HEK293 (cell line): ENCODE results near the gene BLOC1S5.

Source experiments
- CTCF ChIP-seq: fragments of 450-650 bp; formaldehyde crosslinking; IDR thresholded peaks from 2 replicates; pipeline ENCODE4 v1.5.1; 2016; ENCODE audit warnings: missing biosample characterization, missing genetic modification characterization
- HOXA7 ChIP-seq: sonication (generic); formaldehyde crosslinking; IDR thresholded peaks from 2 replicates; pipeline ENCODE4 v1.8.1; 2022; ENCODE audit warnings: missing genetic modification reagents, borderline replicate concordance
- TCF7L2 ChIP-seq: IDR thresholded peaks from 2 replicates; pipeline ENCODE4 v1.6.1; 2011; ENCODE audit warnings: low read depth, mild to moderate bottlenecking, inconsistent platforms, low read length, moderate library complexity, borderline replicate concordance
- ZNF157 ChIP-seq: fragments of 450-650 bp; formaldehyde crosslinking; IDR thresholded peaks from 2 replicates; pipeline ENCODE4 v1.5.1; 2016; ENCODE audit warnings: missing biosample characterization, missing genetic modification characterization
- ZNF350 ChIP-seq: fragments of 450-650 bp; formaldehyde crosslinking; IDR thresholded peaks from 2 replicates; pipeline ENCODE4 v1.5.0; 2017; ENCODE audit warnings: missing biosample characterization, mild to moderate bottlenecking, missing genetic modification characterization
- ZNF571 ChIP-seq: fragments of 450-650 bp; formaldehyde crosslinking; IDR thresholded peaks from 2 replicates; pipeline ENCODE4 v1.5.0; 2017; ENCODE audit warnings: missing biosample characterization, missing genetic modification characterization
- TF ChIP-seq, protein P1 (sequence below): fragments of 450-650 bp; formaldehyde crosslinking; IDR thresholded peaks from 2 replicates; pipeline ENCODE4 v1.5.1; 2016; ENCODE audit warnings: missing biosample characterization, missing genetic modification characterization

- no peak for TF ChIP-seq CTCF (tag by site-specific recombination)
- no peak for TF ChIP-seq HOXA7
- TF ChIP-seq, protein P1, sequence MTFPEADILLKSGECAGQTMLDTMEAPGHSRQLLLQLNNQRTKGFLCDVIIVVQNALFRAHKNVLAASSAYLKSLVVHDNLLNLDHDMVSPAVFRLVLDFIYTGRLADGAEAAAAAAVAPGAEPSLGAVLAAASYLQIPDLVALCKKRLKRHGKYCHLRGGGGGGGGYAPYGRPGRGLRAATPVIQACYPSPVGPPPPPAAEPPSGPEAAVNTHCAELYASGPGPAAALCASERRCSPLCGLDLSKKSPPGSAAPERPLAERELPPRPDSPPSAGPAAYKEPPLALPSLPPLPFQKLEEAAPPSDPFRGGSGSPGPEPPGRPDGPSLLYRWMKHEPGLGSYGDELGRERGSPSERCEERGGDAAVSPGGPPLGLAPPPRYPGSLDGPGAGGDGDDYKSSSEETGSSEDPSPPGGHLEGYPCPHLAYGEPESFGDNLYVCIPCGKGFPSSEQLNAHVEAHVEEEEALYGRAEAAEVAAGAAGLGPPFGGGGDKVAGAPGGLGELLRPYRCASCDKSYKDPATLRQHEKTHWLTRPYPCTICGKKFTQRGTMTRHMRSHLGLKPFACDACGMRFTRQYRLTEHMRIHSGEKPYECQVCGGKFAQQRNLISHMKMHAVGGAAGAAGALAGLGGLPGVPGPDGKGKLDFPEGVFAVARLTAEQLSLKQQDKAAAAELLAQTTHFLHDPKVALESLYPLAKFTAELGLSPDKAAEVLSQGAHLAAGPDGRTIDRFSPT, result no peak
- no peak for TF ChIP-seq ZNF157
- no peak for TF ChIP-seq ZNF350 (tag by site-specific recombination)
- no peak for TF ChIP-seq ZNF571
- TF ChIP-seq TCF7L2, result no peak
Measured at GRCh38 chr6:8105791-8106190, 41.6 kb upstream of the BLOC1S5 start.
